T-helper 17 cell (primary cell): ENCODE results near the gene ADAM11. TPM values are rescaled to one million over a fixed set of nuclear protein-coding genes. Genes with fewer than 3 reads are reported as not detected.
A peak's percentile ranks its signal among the peaks of the same experiment; 100 is the strongest.

ENCODE experiments used
- ATAC-seq: fragments of 150-1000 bp; cut with Tn5 transposase; 2 replicates; pipeline ENCODE4 v1.10.0; 2021; ENCODE audit warnings: mild to moderate bottlenecking, moderate library complexity
- DNase-seq, 3 donors: peaks; one replicate each; pipeline versions ENCODE4 v3.0.0 to v3.0.0-alpha.2; 2020 to 2021
- H3K9me3 ChIP-seq: one replicate; pipeline ENCODE4 v1.7.0; 2013; ENCODE audit warnings: low read length, mild to moderate bottlenecking; ENCODE audit not compliant: control insufficient read depth, poor library complexity, severe bottlenecking
- H3K27ac Mint-ChIP-seq: one replicate; pipeline ENCODE4 v1.8.0; 2022; ENCODE audit warnings: mild to moderate bottlenecking, moderate library complexity, mixed read lengths
- H3K27me3 Mint-ChIP-seq: one replicate; pipeline ENCODE4 v1.8.0; 2022; ENCODE audit warnings: mixed read lengths
- H3K36me3 Mint-ChIP-seq: one replicate; pipeline ENCODE4 v1.8.0; 2022; ENCODE audit warnings: low read depth, mixed read lengths
- H3K4me1 Mint-ChIP-seq: one replicate; pipeline ENCODE4 v1.8.0; 2022; ENCODE audit warnings: mild to moderate bottlenecking, mixed read lengths
- H3K4me3 Mint-ChIP-seq: one replicate; pipeline ENCODE4 v1.8.0; 2022; ENCODE audit warnings: mild to moderate bottlenecking, moderate library complexity, mixed read lengths
- total RNA-seq, 4 donors: library from RNA in 2 of 4; stranded (reverse) in 2 of 4; gene quantifications; one replicate each; pipeline ENCODE4 v1.2.3 and lab custom pipeline; 2022 to 2026

The ADAM11 gene
- total RNA-seq, 2 donors from 2014 or later = 0.08 to 0.40 TPM

- H3K36me3 Mint-ChIP-seq = no peaks in the 10 kb centered on the region
- H3K4me1 Mint-ChIP-seq = no peaks in the 10 kb centered on the region
- ATAC-seq (no peak), DNase-seq (no peak)
- H3K27me3 Mint-ChIP-seq = peaks cover 7% of the 10 kb centered on the region
- H3K27ac Mint-ChIP-seq = no peak overlapping the region
- H3K4me3 Mint-ChIP-seq = no peak overlapping the region
- H3K9me3 ChIP-seq = no peaks in the 10 kb centered on the region
These were observed 27.8 kb downstream of the ADAM11 start for GRCh38 chr17:44786551-44787081.

DNA sequence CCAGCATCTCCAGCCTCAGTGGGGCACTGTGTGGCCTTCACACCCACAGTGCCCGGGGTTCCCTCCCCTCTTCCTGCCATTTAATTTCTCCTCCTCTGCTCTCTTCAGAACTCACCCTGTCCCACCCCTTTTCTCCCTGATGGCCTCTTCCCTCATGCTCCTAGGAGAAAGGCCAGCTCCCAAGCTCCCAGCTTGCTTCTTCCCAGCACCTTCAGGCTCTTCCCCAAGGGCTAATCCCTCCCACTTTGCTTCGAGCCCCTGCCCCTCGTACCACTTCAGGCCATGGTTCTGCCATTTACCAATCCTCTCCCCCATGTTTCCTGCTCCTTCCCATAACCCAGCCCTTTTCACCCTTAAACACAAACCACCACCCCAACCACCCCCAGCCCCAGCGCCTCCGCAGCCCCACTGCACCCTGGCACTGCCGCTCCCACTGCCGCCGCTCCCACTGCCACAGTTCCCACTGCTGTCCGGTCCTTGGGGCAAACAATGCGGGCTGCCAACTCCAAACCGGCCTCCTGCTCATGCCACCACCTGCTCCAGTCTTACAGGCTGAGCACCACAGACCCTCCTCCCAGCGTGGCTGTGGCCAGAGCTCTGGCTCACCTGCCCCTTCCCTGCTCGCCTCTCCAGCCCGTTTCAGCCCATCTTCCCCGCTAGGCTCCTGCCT lies 28.6 kb downstream of the ADAM11 start:
- Mint-ChIP-seq H3K4me1 (no peaks in the 10 kb centered on the region), H3K4me3 (no peak overlapping the region), H3K27ac (peak overlapping the region; percentile 34), H3K27me3 (peaks cover 7% of the 10 kb centered on the region), H3K36me3 (no peaks in the 10 kb centered on the region)
- ATAC-seq (no peak), DNase-seq (no peak)
- H3K9me3 ChIP-seq = no peaks in the 10 kb centered on the region

GRCh38 chr17:44788139-44788538 lies 29.4 kb downstream of the ADAM11 start:
- DNase-seq = no peak
- no peak for ATAC-seq
- peak overlapping the region; percentile 34 for H3K27ac Mint-ChIP-seq
- H3K4me1 Mint-ChIP-seq = no peaks in the 10 kb centered on the region
- no peaks in the 10 kb centered on the region for H3K36me3 Mint-ChIP-seq
- H3K4me3 Mint-ChIP-seq = no peak overlapping the region
- peaks cover 7% of the 10 kb centered on the region for H3K27me3 Mint-ChIP-seq
- H3K9me3 ChIP-seq = no peaks in the 10 kb centered on the region

DNA sequence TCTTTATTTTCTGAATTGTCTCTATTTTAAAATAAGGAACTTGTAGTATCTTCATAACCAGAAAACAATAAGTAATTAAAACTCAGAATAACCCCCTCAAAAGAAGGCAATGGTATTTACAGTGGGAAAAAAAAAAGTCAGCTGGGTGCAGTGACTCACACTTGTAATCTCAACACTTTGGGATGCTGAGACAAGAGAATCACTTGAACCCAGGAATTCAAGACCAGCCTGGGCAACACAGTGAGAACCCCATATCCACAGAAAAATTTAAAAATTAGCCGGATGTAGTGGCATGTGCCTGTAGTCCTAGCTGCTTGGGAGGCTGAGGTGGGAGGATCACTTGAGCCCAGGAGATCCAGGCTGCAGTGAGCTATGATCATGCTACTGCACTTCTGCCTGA lies 33.5 kb downstream of the ADAM11 start:
- peaks cover 2% of the 10 kb centered on the region for H3K4me1 Mint-ChIP-seq
- DNase-seq (no peak), ATAC-seq (no peak)
- H3K36me3 Mint-ChIP-seq = no peaks in the 10 kb centered on the region
- H3K4me3 Mint-ChIP-seq = no peak overlapping the region
- no peak overlapping the region for H3K27ac Mint-ChIP-seq
- no peaks in the 10 kb centered on the region for H3K9me3 ChIP-seq
- peaks cover 10% of the 10 kb centered on the region for H3K27me3 Mint-ChIP-seq

DNA sequence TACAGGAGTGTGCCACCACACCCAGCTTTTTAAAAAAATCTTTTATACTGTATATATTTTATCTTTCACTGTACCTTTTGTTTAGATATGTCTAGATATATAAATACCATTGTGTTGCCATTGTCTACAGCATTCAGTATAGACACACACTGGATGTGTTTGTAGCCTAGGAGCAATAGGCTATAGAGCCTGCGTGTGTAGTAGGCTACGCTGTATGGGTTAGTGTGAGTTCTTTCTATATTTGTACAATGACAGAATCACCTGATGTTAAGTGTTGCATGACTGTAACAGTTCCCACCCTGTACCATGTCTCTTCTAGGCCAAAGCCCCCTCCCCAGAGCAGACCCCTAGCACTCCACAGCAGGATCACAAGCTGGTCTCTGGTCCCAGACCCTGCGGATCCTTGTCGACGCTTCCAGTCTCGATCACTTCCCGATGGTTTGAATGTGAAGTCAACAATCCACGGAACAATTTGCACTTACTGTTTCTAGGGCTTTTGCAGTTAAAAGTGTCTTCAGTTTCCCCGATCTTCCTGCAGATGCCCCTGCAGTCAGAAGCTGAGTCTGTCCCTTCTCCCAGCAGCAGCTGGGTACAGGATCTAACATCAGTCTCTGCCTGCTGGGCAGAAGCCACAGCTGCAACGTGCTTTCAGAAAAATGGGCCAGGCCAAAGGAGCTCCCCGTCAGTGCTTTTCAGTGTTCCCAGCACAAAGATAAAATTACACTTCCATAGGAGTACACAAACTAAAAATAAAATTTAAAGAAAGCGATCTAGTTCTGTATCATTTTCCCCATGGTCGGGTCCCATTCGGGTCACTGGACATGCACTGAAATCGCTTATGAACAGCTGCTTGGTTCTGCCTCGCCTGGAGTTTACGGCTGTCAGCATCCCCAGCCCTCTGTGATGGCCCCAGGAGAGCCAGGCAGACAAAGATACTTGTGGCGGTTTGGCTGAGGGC lies 35.4 kb downstream of the ADAM11 start:
- peaks cover 15% of the 10 kb centered on the region for H3K27me3 Mint-ChIP-seq
- DNase-seq = no peak

DNA sequence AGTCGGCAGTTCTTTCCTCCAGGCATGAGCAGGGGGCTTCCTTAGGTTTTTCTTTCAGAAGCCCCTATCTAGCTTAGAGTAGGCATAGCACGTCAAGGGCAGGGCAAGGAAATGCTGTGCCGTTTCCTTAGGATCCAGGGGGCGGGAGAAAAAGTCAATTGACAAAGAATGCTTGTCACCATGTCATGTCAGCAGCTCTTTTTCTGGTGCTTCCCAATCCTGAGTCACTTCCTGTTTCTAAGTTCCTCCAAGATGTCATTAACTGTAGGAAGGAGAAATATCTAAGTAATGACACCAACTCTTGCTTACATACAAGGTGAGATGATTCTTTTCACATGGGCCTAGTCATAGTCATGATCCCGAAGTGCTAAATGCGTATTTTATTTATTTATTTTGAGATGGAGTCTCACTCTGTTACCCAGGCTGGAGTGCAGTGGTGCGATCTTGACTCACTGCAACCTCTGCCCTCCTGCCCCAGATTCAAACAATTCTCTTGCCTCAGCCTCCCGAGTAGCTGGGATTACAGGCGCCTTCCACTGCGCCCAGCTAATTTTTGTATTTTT lies 36.1 kb downstream of the ADAM11 start:
- H3K9me3 ChIP-seq = no peaks in the 10 kb centered on the region
- ATAC-seq (no peak), DNase-seq (no peak)
- Mint-ChIP-seq H3K4me3 (no peak overlapping the region), H3K36me3 (no peaks in the 10 kb centered on the region), H3K4me1 (peaks cover 2% of the 10 kb centered on the region), H3K27me3 (peaks cover 15% of the 10 kb centered on the region), H3K27ac (no peak overlapping the region)

More for the DNA sequence above, 35.4 kb downstream of the ADAM11 start:
- H3K27ac Mint-ChIP-seq = no peak overlapping the region
- H3K9me3 ChIP-seq = no peaks in the 10 kb centered on the region
- peaks cover 2% of the 10 kb centered on the region for H3K4me1 Mint-ChIP-seq
- H3K36me3 Mint-ChIP-seq = no peaks in the 10 kb centered on the region
- ATAC-seq = no peak
- H3K4me3 Mint-ChIP-seq = no peak overlapping the region

GRCh38 chr17:44795421-44795820 lies 36.6 kb downstream of the ADAM11 start:
- no peak overlapping the region for H3K27ac Mint-ChIP-seq
- H3K9me3 ChIP-seq = no peaks in the 10 kb centered on the region
- H3K27me3 Mint-ChIP-seq = peaks cover 15% of the 10 kb centered on the region
- no peak for ATAC-seq
- no peak overlapping the region for H3K4me3 Mint-ChIP-seq
- no peaks in the 10 kb centered on the region for H3K36me3 Mint-ChIP-seq
- peaks cover 2% of the 10 kb centered on the region for H3K4me1 Mint-ChIP-seq
- DNase-seq = no peak

DNA sequence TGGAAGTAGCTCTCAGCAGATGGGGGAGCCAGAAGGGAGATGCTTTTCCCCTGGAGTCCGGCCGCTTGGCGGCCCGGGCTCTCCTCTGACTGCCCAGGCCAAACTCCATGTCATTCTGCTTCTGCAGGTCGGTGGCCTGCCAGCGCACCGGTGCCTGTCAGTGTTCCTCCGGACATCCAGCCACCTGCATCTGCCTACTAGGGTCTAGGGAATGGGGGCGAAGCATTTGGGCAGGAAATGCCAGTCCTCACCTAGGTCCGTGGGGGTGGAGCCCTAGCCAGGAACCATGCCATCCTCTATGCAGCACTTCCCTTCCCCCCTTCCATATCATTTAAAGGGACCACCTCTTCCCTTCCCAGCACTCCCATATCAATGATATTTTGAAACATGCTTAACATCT lies 37.1 kb downstream of the ADAM11 start:
- peaks cover 15% of the 10 kb centered on the region for H3K27me3 Mint-ChIP-seq
- DNase-seq (no peak), ATAC-seq (no peak)
- no peak overlapping the region for H3K27ac Mint-ChIP-seq
- no peaks in the 10 kb centered on the region for H3K9me3 ChIP-seq
- no peak overlapping the region for H3K4me3 Mint-ChIP-seq
- H3K4me1 Mint-ChIP-seq = peaks cover 2% of the 10 kb centered on the region
- H3K36me3 Mint-ChIP-seq = no peaks in the 10 kb centered on the region

GRCh38 chr17:44796731-44797130 lies 37.9 kb downstream of the ADAM11 start:
- no peak for ATAC-seq
- DNase-seq = no peak
- Mint-ChIP-seq H3K4me1 (peaks cover 2% of the 10 kb centered on the region), H3K27me3 (peaks cover 15% of the 10 kb centered on the region), H3K27ac (no peak overlapping the region), H3K4me3 (no peak overlapping the region), H3K36me3 (no peaks in the 10 kb centered on the region)
- H3K9me3 ChIP-seq = no peaks in the 10 kb centered on the region

DNA sequence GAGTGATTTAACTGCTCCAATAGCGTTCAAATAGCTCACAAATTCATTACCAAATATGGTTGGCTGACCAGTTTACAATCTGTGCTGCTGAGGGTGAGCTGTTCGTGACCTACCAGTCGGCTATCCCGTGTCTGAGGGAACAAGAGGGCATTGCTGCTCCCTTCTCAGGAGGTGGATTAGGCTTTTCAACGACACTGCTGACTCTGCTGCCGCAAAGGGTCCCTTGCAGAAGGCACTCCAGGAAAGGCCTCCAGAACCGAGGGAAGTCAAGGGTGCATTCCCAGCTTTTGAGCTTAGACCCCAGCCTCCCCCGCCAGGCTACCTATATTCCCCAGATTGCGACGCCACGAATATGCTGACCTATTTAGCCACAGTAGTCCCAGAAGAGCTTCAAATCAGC lies 39.0 kb downstream of the ADAM11 start:
- no peak for ATAC-seq
- peaks cover 15% of the 10 kb centered on the region for H3K27me3 Mint-ChIP-seq
- peaks cover 2% of the 10 kb centered on the region for H3K4me1 Mint-ChIP-seq
- H3K4me3 Mint-ChIP-seq = no peak overlapping the region
- no peaks in the 10 kb centered on the region for H3K9me3 ChIP-seq
- no peak for DNase-seq
- no peaks in the 10 kb centered on the region for H3K36me3 Mint-ChIP-seq
- H3K27ac Mint-ChIP-seq = no peak overlapping the region

DNA sequence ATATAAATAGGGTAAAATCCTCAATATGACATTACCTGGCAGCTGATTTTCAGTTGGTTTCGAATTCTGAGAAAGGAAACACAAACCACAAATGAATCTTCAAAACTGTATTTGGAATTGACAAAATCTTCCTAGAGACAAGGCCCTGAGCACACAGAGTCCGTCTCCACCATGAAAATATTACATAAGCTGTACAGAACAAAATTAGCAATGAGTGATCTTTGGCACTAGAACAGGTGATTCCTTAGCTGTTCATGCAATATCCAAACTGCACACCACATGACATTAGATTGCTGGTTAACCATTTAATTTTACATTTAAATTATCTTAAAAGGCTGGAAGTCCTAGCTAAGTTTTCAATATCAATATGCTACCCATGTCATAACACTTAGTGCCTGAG lies 39.6 kb downstream of the ADAM11 start:
- H3K4me1 Mint-ChIP-seq = peaks cover 2% of the 10 kb centered on the region
- H3K27ac Mint-ChIP-seq = no peak overlapping the region
- ATAC-seq = no peak
- no peak for DNase-seq
- H3K36me3 Mint-ChIP-seq = no peaks in the 10 kb centered on the region
- H3K27me3 Mint-ChIP-seq = peaks cover 15% of the 10 kb centered on the region
- no peak overlapping the region for H3K4me3 Mint-ChIP-seq
- no peaks in the 10 kb centered on the region for H3K9me3 ChIP-seq

DNA sequence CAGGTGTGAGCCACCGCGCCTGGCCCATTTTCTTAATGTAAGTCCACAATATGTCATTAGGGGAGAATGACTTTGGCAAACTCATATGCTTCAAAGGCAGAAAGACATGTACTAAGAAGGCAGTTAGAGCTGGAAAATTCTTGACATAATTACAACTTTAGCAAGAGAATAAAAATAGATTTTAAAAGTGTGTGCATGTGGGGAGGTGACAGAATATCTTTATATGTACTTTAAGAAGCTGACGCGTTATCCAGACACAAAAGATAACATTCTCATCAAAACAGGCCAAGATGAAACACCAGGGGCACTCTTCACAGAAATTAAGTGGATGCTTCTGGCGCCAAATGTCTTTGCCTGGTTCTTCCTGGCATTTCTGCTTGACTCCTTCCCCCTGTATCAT lies 43.1 kb downstream of the ADAM11 start:
- no peak for ATAC-seq
- Mint-ChIP-seq H3K4me1 (no peaks in the 10 kb centered on the region), H3K27ac (no peak overlapping the region), H3K27me3 (peaks cover 27% of the 10 kb centered on the region), H3K36me3 (no peaks in the 10 kb centered on the region), H3K4me3 (no peak overlapping the region)
- no peaks in the 10 kb centered on the region for H3K9me3 ChIP-seq
- no peak for DNase-seq
